Erythroblast (primary cell): ENCODE results near the gene ASAH2.

Source experiments
- GATA1 ChIP-seq: IDR thresholded peaks from 2 replicates; pipeline ENCODE4 v1.6.1; 2011; ENCODE audit warnings: low read depth, mild to moderate bottlenecking, control low read depth, low read length, moderate library complexity
- POLR2A ChIP-seq: IDR thresholded peaks from 2 replicates; pipeline ENCODE4 v1.6.1; 2011; ENCODE audit warnings: mild to moderate bottlenecking, low read length

DNA sequence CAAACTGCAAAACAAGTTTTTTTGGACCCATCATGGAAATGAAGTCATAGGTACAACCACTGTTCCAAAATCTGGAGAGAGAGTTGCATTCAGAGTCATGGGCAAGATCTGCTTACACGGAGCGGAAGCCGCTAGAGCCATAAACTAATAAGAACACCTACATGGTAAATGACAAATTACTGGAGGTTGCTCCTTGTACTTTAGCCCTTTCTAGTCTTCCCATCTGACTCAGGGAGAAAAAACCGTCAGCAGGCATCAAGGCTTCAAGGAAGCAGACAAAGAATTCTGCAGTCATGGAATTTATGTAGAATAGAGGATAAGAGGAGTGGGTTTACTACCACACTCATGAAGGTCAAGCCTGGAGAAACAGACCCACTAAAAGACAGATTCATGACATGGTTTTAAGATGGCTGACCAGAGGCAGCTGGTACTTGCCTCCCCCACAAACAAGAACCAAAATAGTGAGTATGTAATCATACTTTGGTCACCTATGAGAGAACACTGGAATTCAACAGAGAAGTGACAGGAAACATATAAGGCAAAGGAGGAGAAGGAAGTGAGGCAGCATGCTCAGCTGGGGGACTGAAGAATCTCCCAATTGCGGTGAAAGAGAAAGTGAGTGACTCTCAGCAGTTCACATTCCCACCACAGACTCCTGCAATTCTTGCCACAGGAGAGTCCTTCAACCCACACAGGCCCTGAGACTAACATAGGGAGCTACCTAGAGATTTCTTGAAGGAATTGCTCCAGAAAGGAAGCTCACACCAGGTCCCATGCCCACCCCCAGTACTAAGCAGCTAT, 42.4 kb upstream of the ASAH2 start:
- TF ChIP-seq POLR2A (no peak), GATA1 (no peak)
